NCI-H2107 treated with DMSO at 0.1 percent for 48 hours (cell line): Measurements from ENCODE around the gene SMIM33.
A peak's percentile ranks its signal among the peaks of the same experiment; 100 is the strongest.
"Not testable (repeated sequence)": the region's sequence is repeated elsewhere in the genome, so short reads cannot be mapped to it uniquely, and the experiment has no call there.

ENCODE experiments used
- DNase-seq: peaks from one replicate; lab custom pipeline; 2025; ENCODE audit not compliant: unreplicated experiment; lab: John Stamatoyannopoulos, UW

The SMIM33 gene

DNA sequence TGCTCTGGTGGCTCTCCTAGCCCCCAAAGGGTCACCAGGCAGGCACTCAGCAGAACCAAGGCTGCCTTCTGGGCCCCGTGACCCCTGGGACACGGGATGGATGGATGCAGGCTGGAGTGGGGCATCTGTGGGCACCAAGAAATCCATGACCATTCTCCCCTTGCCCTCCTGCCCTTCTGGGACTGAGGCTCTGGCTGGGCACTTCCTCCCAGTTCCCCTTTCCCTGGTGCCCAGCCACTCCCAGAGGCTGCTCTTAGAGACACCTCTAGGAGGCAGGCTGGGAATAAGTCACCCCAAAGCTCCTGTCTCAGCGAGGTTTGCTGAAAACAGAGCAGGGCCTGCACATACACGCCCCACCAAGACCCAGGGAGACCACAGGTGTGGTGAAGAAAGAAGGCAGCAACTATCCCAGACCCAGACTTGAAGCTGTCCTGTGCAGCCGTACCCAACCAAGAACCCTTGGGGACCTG, 10.8 kb downstream of the SMIM33 start:
- no peak for DNase-seq

DNA sequence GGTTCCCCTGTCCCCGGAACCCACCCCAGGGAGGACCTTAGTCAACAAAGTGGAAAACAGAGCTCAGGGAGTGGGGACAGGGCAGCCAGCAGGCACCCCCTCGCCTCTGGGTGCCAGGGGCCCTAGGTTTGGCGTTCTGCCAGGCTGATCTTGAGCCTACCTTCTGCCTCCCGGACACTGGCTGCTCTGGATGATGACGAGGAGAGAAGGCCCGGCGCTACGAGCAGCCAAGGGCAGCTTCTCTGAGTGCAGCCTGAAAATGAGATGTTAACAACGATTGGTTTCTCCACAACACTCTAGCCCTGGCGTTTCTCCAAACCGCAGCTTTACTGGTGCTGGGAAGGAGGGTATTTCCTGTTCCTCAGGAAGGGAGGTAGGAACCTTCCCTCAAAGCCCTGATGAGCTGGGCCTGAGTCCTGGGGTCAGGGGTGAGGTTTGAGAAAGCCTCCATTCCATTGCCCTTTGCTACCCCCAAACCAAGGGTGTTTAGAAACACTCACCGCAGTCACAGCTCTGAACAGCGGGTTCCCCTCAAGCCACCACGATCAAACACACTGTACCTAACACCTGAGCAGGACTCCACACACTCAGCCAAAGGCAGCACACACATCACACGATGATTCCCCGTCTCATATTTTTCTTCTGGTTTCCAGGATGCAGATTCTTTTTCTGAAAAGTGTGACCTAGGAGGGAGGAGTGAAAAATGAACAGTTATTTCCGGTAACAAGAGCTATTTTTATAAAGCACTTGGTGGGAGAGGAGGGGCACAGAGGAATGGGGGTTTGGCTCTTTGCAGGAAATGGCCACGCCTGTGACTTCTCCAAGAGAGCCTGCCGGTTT, 11.5 kb downstream of the SMIM33 start, which contains the start of gene STING1:
Gene STING1, minus strand, starts transcription at position 709 of the 840 bp plus-strand sequence. CDS start 1,054 bp downstream, outside the sequence.
- DNase-seq = peak; percentile 87

DNA sequence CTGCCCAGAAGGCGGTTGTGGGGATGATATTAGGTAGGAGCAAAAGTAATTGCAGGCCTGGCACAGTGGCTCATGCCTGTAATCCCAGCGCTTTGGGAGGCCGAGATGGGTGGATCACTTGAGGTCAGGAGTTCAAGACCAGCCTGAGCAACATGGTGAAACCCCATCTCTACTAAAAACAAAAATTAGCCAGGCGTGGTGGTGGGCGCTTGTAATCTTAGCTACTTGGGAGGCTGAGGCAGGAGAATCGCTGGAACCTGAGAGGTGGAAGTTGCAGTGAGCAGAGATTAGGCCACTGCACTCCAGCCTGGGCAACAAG, 12.0 kb downstream of the SMIM33 start:
- not testable (repeated sequence) for DNase-seq

DNA sequence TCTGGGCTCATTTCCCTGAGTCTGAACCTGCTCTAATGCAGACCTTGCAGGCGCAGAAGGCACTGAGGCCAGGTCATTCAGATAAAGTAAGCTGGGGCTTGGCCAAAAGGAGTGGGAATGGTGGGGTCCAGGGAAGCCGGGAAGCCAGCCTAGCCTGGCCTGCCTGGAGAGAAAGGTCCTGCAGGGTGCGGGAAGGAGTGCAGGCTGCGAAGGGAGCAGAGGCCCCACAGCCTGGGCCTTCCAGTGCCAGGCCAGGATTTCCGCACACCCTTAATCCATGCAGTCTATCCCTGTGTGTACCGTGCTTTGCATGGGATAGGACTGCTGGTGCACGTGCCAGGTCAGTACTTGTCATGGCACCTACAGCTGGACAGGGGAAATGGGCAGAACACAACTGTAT, 15.4 kb downstream of the SMIM33 start:
- no peak for DNase-seq

DNA sequence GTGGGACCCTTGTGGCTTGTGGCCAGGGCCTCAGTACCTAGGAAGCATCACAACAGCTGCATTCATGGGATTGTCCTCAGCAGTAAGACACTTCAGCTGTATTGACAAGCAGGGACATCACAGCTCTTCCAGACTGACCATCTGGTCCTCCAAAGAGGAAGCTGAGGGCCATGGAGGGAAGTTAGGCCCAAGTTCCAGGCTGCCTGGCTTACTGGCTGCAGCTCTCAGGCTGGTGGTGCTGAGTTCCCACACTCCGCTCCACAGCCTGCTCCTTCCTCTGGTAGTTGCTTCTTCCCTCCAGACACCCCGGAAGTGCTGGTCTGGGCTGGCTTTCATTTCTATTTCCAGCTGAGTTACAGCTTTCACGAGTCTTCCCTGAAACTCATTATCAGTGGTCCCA, 17.5 kb downstream of the SMIM33 start:
- DNase-seq = no peak

DNA sequence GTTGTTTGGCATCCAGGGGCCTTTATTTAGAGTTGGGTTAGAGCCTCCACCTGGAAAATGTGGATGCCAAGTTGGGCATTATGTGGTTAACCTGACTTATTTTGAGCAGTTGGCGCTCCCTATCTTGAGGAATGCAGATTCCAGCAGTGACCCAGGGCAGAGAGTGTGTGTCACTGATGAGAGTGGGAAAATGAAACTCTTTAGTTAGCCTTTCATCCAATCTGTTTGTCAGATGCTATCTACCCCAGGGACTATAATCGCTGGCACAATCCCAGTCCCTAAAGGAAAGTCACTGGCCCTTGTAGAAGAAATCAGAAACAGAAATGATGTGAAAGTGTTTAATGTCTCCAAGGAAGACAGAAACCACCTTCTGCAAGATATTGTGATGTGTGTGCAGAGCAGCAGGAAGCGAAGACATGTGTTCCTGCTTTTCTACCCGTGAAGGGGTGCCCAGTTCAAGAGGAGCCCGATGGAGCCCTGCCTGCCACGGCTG, 21.9 kb downstream of the SMIM33 start:
- no peak for DNase-seq

DNA sequence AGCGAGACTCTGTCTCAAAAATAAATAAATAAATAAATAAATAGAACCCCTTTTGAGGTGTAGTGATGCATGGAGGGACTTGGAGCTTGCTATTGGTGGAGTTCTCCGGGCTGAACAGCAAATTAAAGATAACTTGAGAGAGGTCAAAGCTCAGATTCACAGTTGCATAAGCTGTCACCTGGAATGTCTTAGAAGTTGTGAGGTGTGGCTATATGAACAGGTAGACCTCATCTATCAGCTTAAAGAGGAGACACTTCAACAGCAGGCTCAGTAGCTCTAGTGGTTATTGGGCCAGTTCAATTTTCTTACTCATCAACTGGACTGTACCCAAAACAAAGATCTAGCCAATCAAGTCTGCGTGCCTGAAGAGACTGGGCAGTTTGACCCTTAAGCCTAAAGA, 23.5 kb downstream of the SMIM33 start:
- DNase-seq = no peak

DNA sequence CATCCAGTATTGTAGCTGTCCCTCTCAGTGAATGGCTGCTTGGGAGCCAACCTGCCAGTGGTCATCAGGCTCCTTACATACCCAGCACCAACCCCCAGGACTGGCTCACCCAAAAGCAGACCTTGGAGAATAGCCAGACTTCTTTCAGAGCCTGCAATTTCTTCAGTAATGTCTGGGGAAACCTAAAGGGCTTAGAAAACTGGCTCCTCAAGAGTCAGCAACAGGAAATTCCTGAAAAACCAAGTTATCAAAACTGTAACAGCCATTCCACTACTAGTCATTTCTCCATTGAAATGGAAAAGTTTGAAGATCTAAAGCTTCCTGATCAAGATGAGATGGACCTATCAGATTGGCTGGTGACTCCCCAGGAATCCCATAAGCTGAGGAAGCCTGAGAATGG, 24.0 kb downstream of the SMIM33 start:
- no peak for DNase-seq

DNA sequence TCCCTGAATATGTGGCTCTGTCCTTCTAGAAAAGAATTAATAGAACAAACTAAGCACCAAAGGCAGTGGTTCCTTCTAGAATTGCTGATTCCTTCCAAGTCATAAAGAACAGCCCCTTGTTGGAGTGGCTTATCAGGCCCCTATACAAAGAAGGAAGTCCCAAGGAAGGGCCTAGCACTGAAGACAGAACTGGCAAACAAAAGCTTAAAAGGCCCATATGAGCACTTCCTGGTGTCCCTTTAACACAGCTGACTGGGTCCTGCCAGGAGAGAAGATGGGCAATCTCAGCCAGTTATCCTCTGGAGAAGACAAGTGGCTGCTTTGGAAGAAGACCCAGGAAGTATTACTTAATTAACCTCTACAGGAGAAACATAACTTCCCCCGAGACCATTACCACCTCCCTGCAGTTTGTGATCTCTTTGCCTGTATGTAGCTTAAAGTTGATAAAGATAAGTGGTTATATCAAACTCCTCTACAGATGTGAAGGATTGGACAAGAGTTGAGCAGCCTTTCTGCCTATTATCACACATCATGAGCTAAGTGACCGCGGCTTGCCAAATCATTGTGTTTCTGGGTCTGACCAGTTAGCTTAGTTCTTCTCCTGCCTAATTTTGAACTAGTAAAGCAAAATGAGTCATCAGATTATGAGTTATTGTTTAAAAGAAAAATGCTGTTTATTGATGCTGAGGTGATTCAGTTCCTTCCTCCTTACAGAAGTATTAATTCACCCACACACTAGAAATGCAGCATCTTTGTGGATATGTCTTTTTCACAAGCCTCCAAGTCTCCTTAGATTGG, 25.0 kb downstream of the SMIM33 start:
- DNase-seq = no peak

DNA sequence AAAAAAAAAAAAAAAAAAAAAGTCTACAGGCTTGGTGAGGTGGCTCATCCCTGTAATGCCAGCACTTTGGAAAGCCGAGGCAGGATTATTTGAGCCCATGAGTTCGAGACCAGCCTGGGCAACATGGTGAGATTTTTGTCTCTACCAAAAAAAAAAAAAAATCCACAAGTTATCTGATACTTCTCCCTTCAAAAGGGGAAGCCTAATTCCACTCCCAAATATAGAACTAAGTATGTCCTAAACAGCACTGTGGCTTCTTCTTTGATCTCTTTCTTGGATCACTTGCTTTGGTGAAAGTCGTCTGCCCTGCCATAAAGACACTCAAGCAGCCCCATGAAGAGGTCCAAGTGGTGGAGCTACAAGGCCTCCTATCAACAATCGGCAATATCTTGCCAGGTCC, 30.6 kb downstream of the SMIM33 start:
- no peak for DNase-seq

DNA sequence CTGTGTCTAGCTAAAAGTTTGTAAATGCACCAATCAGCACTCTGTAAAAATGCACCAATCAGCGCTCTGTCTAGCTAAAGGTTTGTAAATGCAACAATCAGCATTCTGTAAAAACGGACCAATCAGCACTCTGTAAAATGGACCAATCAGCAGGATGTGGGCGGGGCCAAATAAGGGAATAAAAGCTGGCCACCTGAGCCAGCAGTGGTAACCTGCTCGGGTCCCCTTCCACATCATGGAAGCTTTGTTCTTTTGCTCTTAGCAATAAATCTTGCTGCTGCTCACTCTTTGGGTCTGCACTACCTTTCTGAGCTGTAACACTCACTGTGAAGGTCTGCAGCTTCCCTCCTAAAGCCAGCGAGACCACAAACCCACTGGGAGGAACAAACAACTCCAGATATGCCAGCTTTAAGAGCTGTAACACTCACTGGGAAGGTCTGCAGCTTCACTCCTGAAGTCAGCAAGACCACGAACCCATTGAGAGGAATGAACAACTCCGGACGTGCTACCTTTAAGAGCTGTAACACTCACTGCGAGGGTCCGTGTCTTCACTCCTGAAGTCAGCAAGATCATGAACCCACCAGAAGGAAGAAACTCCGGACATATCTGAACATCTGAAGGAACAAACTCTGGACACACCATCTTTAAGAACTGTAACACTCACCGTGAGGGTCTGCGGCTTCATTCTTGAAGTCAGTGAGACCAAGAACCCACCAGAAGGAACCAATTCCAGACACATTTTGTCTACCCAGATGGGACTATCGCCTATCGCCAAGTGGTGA, 32.4 kb downstream of the SMIM33 start:
- not testable (repeated sequence) for DNase-seq

DNA sequence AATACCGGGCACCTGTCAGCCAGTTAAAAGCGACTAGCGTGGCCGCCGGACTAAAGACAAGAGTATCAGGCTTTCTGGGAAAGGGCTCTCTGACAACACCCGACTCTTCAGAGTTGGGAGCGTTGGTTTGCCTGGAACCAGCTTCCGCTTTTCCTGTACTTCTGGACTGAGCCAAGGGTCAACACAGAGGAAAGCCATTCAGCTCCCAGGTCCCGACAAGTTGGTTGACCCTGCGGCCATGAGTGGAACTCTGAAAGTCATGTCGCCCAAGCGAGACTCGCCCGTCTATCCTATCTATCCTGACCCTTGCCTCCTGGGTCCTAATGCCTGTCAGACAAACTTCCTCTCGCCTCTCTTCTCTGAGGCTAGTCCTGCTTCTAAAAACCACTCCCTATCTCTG, 33.1 kb downstream of the SMIM33 start:
- not testable (repeated sequence) for DNase-seq

DNA sequence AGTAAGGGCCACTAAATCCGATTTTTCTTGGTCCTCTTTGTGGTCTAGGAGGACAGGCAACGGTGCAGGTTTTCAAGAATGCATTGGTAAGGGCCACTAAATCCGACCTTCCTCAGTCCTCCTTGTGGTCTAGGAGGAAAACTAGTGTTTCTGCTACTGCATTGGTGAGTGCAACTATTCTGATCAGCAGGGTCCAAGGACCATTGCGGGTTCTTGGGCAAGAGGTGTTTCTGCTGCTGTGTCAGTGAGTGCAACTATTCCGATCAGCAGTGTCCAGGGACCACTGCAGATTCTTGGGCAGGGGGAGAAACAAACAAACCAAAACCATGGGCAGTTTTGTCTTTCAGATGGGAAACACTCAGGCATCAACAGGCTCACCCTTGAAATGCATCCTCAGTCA, 33.9 kb downstream of the SMIM33 start:
- not testable (repeated sequence) for DNase-seq

DNA sequence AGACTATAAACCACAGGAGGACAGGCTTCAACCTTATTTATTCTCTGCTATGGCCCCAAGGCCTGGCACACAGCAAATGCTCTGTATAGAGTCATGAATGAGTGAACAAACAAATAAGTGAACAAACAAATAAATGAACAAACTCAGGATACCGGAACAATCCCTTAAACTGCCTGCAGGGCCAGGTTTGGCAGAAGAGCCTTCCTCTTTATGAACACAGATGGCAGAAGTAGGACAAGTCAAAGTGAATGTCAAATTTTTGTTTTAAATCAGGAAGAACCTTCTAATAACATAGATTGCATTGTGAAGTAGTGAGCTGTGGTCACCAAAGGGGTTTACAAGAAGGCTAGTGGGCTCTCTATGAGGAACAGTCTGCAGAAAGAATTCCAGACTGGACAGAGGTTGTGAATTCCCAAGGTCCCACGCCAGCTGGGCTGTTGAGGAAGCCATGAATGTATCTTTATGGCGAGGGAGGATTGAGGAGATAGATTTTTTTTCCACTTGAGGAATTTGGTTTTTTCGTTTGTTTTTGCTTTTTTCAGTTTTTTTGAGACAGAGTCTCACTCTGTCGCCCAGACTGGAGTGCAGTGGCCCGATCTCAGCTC, 42.1 kb downstream of the SMIM33 start:
- no peak for DNase-seq

DNA sequence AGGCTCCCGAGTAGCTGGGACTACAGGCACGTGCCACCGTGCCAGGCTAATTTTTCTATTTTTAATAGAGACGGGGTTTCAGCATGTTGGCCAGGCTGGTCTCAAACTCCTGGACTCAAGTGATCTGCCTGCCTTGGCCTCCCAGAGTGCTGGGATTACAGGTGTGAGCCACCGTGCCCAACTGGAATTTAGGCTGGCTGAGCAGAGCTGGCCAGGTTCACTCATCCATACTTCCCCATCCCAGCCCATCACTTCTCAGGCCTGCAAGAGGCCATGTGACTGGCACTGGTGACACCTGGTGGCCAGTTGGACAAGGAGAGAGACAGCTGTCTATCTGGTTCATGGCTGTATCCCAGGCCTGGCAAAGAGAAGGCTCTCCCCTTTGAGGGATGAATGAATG, 42.6 kb downstream of the SMIM33 start:
- peak; percentile 13 for DNase-seq

DNA sequence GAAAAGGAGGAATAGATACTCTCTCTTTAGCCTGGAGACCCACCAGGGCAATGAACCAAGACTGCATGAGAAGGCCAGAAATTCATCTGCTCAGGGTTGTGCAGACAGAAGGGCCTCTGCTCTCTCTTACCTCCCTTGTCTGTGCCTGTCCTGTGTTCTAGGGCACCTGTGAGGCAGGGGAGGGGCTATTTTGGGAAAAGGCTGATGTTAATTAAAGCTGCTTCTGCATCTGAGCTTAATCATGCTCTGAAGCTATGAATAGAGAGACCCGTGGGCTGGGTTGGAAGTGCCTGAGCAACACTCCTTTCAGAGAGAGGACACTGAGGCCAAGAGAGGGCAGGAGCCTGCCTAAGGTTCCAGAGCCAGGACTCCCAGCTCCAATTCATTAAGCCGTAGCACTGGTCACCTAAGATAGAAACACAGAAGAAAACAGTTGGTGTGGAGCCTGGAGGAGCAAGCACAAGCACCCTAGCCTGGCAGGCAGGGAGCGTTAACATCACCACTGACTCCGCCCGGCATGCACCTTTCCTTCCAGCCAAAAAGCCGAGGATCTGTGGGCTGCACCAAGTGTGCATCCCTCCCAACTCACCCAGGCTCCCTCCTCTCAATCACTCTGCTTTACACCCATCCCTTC, 43.2 kb downstream of the SMIM33 start:
- no peak for DNase-seq

DNA sequence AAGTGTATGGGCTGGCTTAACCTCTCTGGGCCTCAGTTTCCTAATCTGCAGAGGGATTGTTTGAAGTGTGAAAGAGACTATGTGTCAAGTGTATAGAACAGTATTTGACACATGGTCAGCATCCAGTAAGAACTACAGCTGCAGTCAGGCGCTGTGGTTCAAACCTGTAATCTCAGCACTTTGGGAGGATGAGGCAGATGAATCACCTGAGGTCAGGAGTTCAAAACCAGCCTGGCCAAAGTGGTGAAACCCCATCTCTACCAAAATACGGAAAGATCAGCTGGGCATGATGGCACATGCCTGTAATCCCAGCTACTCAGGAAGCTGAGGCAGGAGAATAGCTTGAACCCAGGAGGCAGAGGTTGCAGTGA, 43.7 kb downstream of the SMIM33 start:
- DNase-seq = no peak

DNA sequence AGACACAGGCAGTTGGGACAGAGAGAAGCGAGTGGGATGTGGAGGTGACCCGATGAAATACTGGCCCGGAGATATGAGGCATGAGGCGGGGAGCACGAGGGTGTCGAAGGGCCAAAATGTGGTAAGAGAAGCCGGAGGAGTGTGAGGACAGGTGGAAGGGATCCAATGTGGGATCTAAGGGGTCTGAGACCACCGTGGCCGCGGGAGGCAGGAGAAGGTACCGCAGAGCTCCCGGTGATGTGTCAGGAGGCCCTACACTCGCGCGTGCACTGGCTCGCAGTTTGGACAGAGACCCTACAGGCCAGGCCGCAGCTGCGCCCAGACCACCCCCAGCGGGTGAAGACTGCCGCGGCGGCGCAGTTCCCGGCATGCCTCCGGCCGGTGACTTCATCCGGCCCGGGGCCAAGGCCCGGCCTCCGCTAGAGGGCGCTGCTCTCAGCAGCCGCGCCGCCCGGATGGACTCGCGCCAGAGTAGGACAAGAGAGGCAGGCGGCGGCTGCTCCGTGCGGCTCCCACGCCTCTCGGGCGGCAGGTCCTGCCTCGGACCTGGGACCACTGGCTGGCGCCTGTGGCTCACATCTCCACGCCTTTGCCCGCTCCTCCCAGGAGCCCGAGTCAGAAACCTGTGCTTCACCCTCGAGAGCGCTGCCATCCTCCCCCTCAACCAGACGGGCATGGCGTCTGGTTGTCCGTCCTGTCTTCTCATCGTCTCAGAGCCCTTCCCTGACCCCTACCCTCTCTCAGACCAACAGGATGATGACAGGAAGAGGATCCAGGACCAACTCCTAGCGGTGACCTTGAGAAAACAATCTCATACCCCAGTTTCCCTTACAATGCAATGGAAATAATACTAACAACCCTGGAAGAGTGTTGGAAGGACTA, 47.1 kb downstream of the SMIM33 start:
- peak; percentile 16 for DNase-seq
